Endothelial cell of umbilical vein (primary cell): ENCODE measurements around the gene SPG7. TPM values are rescaled to one million over a fixed set of nuclear protein-coding genes. Genes with fewer than 3 reads are reported as not detected.

ENCODE experiments used
- BruUV-seq: library from RNA; stranded (reverse); fragments of 400-500 nt; replicated peaks from 2 replicates; lab custom pipeline; 2021; lab: Mats Ljungman, UMichigan
- CTCF ChIA-PET: fragments of 300-600, 350-600 bp; sonication (Branson Sonifier 250); formaldehyde crosslinking; loops from one replicate; lab custom pipeline; 2021; ENCODE audit warnings: antibody characterized with exemption, inconsistent platforms; lab: Charles Lee
- POLR2A ChIA-PET: fragments of 300-600, 350-600 bp; sonication (Branson Sonifier 250); formaldehyde crosslinking; loops from one replicate; lab custom pipeline; 2021; ENCODE audit warnings: antibody characterized with exemption, inconsistent platforms; lab: Charles Lee
- DNase-seq: peaks from one replicate; pipeline ENCODE4 v3.0.0-alpha.2; 2011; ENCODE audit warnings: low read depth, low spot score
- FAIRE-seq: peaks from 2 replicates; lab custom pipeline; 2011; peaks lifted over from hg19 to GRCh38; lab: Jason Lieb, UNC
- H2AFZ ChIP-seq: 2 replicates; pipeline ENCODE4 v1.6.0; 2012; ENCODE audit warnings: low read depth, low read length, control low read depth, inconsistent platforms
- H3K27ac ChIP-seq: 2 replicates; pipeline ENCODE4 v1.5.1; 2011; ENCODE audit warnings: low read depth, mild to moderate bottlenecking, control low read depth, low read length, moderate library complexity; ENCODE audit not compliant: insufficient read depth
- H3K27me3 ChIP-seq, 2 experiments: 2 replicates each; pipeline versions ENCODE4 v1.6.0 to v1.6.1; 2011; ENCODE audit warnings: low read length in 2 of 2, mixed read lengths in 1 of 2; ENCODE audit not compliant: control insufficient read depth in 2 of 2, insufficient read depth in 2 of 2
- H3K36me3 ChIP-seq, 2 experiments: 2 replicates in 1 of 2; 3 replicates in 1 of 2; pipeline ENCODE4 v1.5.1; 2011; ENCODE audit warnings: low read length in 2 of 2, mild to moderate bottlenecking in 1 of 2, moderate library complexity in 1 of 2; ENCODE audit not compliant: control insufficient read depth in 2 of 2, insufficient read depth in 2 of 2; ENCODE audit errors: extremely low read depth in 1 of 2
- H3K4me1 ChIP-seq: 3 replicates; pipeline ENCODE4 v1.5.1; 2011; ENCODE audit warnings: mild to moderate bottlenecking, low read length; ENCODE audit not compliant: control insufficient read depth, insufficient read depth; ENCODE audit errors: extremely low read depth
- H3K4me2 ChIP-seq: 2 replicates; pipeline ENCODE4 v1.6.1; 2011; ENCODE audit warnings: low read length, control low read depth, mixed read lengths; ENCODE audit not compliant: insufficient read depth
- H3K4me3 ChIP-seq, 3 experiments: fragments of 200-600 bp in 1 of 3; sonication (generic), shearing (Covaris generic) in 1 of 3; replicated peaks in 1 of 3; 2 replicates each; pipeline ENCODE4 v1.5.1; 2011 to 2016; ENCODE audit warnings: control low read depth in 3 of 3, low read length in 3 of 3, mild to moderate bottlenecking in 2 of 3, inconsistent platforms in 1 of 3, low read depth in 1 of 3, moderate library complexity in 1 of 3; ENCODE audit not compliant: insufficient read depth in 1 of 3
- H3K79me2 ChIP-seq: 2 replicates; pipeline ENCODE4 v1.6.0; 2012; ENCODE audit warnings: low read length, inconsistent platforms; ENCODE audit not compliant: control insufficient read depth, insufficient read depth
- H3K9ac ChIP-seq: replicated peaks from 2 replicates; pipeline ENCODE3; 2011; ENCODE audit warnings: low read length, control low read depth; ENCODE audit not compliant: insufficient read depth; ENCODE audit errors: extremely low read depth
- H3K9me1 ChIP-seq: replicated peaks from 3 replicates; pipeline ENCODE4 v1.6.0; 2011; ENCODE audit warnings: mild to moderate bottlenecking, low read length; ENCODE audit not compliant: control insufficient read depth, insufficient read depth; ENCODE audit errors: extremely low read depth
- H3K9me3 ChIP-seq: replicated peaks from 2 replicates; pipeline ENCODE4 v1.5.1; 2012; ENCODE audit warnings: low read length, inconsistent platforms; ENCODE audit not compliant: control insufficient read depth, insufficient read depth
- H4K20me1 ChIP-seq: replicated peaks from 2 replicates; pipeline ENCODE3; 2011; ENCODE audit warnings: mild to moderate bottlenecking, low read length; ENCODE audit not compliant: control insufficient read depth, insufficient read depth; ENCODE audit errors: extremely low read depth
- FOS ChIP-seq: IDR thresholded peaks from 2 replicates; pipeline ENCODE4 v1.6.1; 2011; ENCODE audit warnings: mild to moderate bottlenecking, low read length, moderate library complexity, borderline replicate concordance; ENCODE audit not compliant: insufficient read depth
- GATA2 ChIP-seq: IDR thresholded peaks from 2 replicates; pipeline ENCODE4 v1.7.0; 2011; ENCODE audit warnings: low read depth, mild to moderate bottlenecking, moderate library complexity, mixed read lengths, low read length; ENCODE audit not compliant: insufficient read length, insufficient read depth
- dilution Hi-C: fragments of 300-500 bp; cut with MboI; formaldehyde crosslinking; loops from one replicate; pipeline ENCODE4 v1.15.0; 2019; ENCODE audit warnings: low sequenced_read_pairs; ENCODE audit not compliant: extremely low pct_ligation_motif_present
- intact Hi-C: fragments of 100-400 bp; cut with micrococcal nuclease; formaldehyde crosslinking; loops from one replicate; pipeline ENCODE4 v1.10.0; 2022
- polyA plus RNA-seq, 4 experiments: library from polyadenylated mRNA; depleted of rRNA in 3 of 4; stranded (reverse) in 3 of 4; unstranded in 1 of 4; fragments of >200 nt; gene quantifications; 2 replicates each; pipeline versions ENCODE4 v1.2.1 to v1.2.3, GENCODE V29; 2011 to 2012; ENCODE audit warnings: missing spikeins in 1 of 4
- total RNA-seq: library from RNA; stranded (reverse); gene quantifications from 2 replicates; pipeline ENCODE4 v1.2.3, GENCODE V29; 2021
- TF ChIP-seq, protein P1 (sequence below), 2 donors: IDR thresholded peaks; 1 replicate in 1 of 2; 2 replicates in 1 of 2; pipeline ENCODE4 v1.5.1; 2011; ENCODE audit warnings: low read length in 2 of 2, mild to moderate bottlenecking in 2 of 2, moderate library complexity in 2 of 2, control low read depth in 1 of 2, inconsistent platforms in 1 of 2, low read depth in 1 of 2; ENCODE audit not compliant: insufficient read depth in 1 of 2; ENCODE audit errors: extremely low read depth in 1 of 2
- TF ChIP-seq, protein P2 (sequence below): IDR thresholded peaks from 2 replicates; pipeline ENCODE4 v1.6.1; 2011; ENCODE audit not compliant: insufficient read depth, insufficient read length

Gene SPG7
- total and polyA plus RNA-seq, 2 donors (not counting 3 experiments of a cell fraction or from before 2014, with no cell fraction given) = 90.2 to 146 TPM

DNA sequence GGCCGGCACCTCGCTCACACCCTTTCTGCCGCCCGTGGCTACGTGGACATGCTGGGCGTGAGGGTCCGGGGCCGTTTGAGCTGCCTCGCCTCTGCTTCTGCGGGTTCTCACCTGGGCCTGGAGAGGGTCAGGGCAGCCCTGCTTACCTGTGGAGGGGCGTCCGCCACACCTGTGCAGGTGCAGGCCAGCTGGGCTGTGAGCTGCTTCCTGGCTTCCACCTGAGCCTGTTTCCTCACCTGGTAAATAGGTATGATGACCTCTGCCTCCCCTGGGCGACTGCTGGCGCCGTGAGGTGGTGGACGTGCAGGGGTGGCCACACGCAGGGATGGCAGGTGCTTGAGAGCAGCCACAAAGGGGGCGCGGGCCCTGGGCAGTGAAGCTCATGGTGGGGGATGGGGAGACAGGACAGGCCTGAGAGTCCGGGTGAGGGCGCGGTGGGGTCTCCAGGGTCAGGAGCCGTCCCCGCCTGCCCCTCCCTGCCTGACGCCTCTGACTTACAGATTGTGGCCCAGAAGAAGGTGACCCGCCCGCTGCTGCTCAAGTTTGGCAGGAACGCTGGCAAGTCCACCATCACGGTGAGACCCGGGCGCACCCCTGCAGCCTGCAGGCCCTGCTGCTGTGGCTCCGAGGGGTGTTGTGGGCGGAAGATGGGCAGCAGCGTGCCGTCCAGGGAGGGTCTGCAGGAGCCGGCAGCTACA lies 75.1 kb downstream of the SPG7 start:
- intact Hi-C loops (loop anchor here (5.0 kb wide), 1 partner anchor 39 kb away; no protein-coding TSS in a partner anchor), dilution Hi-C loops (no loop called here)
- BruUV-seq = no TSS peak
- Histone ChIP-seq H3K27me3 (no peaks in the 10 kb centered on the region), H3K4me3 (no peak overlapping the region), H3K9ac (no peak overlapping the region), H3K27ac (no peak overlapping the region), H4K20me1 (no peaks in the 10 kb centered on the region), H2AFZ (no peak overlapping the region), H3K79me2 (no peaks in the 10 kb centered on the region), H3K4me1 (peaks cover 18% of the 10 kb centered on the region), H3K9me1 (no peaks in the 10 kb centered on the region), H3K36me3 (no peaks in the 10 kb centered on the region), H3K9me3 (no peaks in the 10 kb centered on the region), H3K4me2 (no peak overlapping the region)
- DNase-seq = no peak
- CTCF ChIA-PET = interaction anchor here (0.8 to 1.6 kb wide), 3 partner anchors 17 to 19 kb away, joined by 3 to 4 read pairs (median 3); no protein-coding TSS in a partner anchor
- no peak for FAIRE-seq
- POLR2A ChIA-PET = no interaction called here
- TF ChIP-seq FOS (no peak), GATA2 (no peak)
- TF ChIP-seq, protein P1, sequence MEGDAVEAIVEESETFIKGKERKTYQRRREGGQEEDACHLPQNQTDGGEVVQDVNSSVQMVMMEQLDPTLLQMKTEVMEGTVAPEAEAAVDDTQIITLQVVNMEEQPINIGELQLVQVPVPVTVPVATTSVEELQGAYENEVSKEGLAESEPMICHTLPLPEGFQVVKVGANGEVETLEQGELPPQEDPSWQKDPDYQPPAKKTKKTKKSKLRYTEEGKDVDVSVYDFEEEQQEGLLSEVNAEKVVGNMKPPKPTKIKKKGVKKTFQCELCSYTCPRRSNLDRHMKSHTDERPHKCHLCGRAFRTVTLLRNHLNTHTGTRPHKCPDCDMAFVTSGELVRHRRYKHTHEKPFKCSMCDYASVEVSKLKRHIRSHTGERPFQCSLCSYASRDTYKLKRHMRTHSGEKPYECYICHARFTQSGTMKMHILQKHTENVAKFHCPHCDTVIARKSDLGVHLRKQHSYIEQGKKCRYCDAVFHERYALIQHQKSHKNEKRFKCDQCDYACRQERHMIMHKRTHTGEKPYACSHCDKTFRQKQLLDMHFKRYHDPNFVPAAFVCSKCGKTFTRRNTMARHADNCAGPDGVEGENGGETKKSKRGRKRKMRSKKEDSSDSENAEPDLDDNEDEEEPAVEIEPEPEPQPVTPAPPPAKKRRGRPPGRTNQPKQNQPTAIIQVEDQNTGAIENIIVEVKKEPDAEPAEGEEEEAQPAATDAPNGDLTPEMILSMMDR (IDR thresholded peaks at IDR 0.05; ENCODE audit: extremely low read depth in 1 of 2, insufficient read depth in 1 of 2, low read depth in 1 of 2, low read length in 2 of 2) = no peak
- TF ChIP-seq, protein P2, sequence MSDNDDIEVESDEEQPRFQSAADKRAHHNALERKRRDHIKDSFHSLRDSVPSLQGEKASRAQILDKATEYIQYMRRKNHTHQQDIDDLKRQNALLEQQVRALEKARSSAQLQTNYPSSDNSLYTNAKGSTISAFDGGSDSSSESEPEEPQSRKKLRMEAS = no peak
